CD4-positive, alpha-beta T cell treated with Interleukin-6 at 100 ng/mL for 8 hours (primary cell): ENCODE measurements around the gene MSLN.

Experiments used
- DNase-seq: peaks from one replicate; pipeline ENCODE4 v3.0.0-alpha.2; 2020; ENCODE audit warnings: mixed read lengths, low spot score

Gene MSLN

GRCh38 chr16:776824-777223 lies 16.3 kb downstream of the MSLN start:
- DNase-seq: no peak

GRCh38 chr16:777826-778225 lies 17.3 kb downstream of the MSLN start:
- no peak for DNase-seq

- DNase-seq: no peak
These were observed 17.9 kb downstream of the MSLN start for GRCh38 chr16:778447-778846.

- no peak for DNase-seq
These were observed 18.5 kb downstream of the MSLN start for GRCh38 chr16:778909-779527.

GRCh38 chr16:779561-779960 lies 19.0 kb downstream of the MSLN start:
- no peak for DNase-seq

GRCh38 chr16:780296-780695 lies 19.8 kb downstream of the MSLN start:
- no peak for DNase-seq

GRCh38 chr16:781346-782010 lies 20.9 kb downstream of the MSLN start:
- no peak for DNase-seq

- no peak for DNase-seq
These were observed 21.7 kb downstream of the MSLN start for GRCh38 chr16:782258-782657.

- no peak for DNase-seq
These were observed 22.4 kb downstream of the MSLN start for GRCh38 chr16:782766-783403.

- no peak for DNase-seq
These were observed 23.0 kb downstream of the MSLN start for GRCh38 chr16:783404-784161.

GRCh38 chr16:784431-784830 lies 23.9 kb downstream of the MSLN start:
- DNase-seq: no peak

GRCh38 chr16:785563-786535 lies 25.3 kb downstream of the MSLN start:
- DNase-seq: peak; percentile 63

GRCh38 chr16:787321-787966 lies 26.9 kb downstream of the MSLN start:
- no peak for DNase-seq

GRCh38 chr16:787978-788398 lies 27.5 kb downstream of the MSLN start, which contains the start of gene RPUSD1:
RPUSD1 (minus strand) TSS chr16:788381; CDS start chr16:787737, 644 bp downstream.
- no peak for DNase-seq

GRCh38 chr16:788399-789126 lies 28.0 kb downstream of the MSLN start, which contains the start of gene CHTF18:
CHTF18 (plus strand) TSS chr16:788620; CDS start chr16:788685, 65 bp downstream.
- DNase-seq: peak; percentile 94

- DNase-seq: no peak
These were observed 28.8 kb downstream of the MSLN start for GRCh38 chr16:789191-789850.

GRCh38 chr16:790086-790485 lies 29.6 kb downstream of the MSLN start:
- DNase-seq: no peak

GRCh38 chr16:791131-791530 lies 30.6 kb downstream of the MSLN start:
- no peak for DNase-seq

GRCh38 chr16:792221-792995 lies 31.9 kb downstream of the MSLN start:
- no peak for DNase-seq
